NT2/D1 (cell line): ENCODE results near the gene MNAT1.

Experiments used
- DNase-seq: peaks from one replicate; pipeline ENCODE4 v3.0.0-alpha.2; 2011; ENCODE audit warnings: low read depth, low spot score
- H3K27me3 ChIP-seq: 2 replicates; pipeline ENCODE4 v1.6.0; 2011; ENCODE audit warnings: mild to moderate bottlenecking; ENCODE audit not compliant: insufficient read length, insufficient read depth
- H3K36me3 ChIP-seq: 2 replicates; pipeline ENCODE4 v1.6.1; 2011; ENCODE audit warnings: mild to moderate bottlenecking, low read length, mixed read lengths; ENCODE audit not compliant: insufficient read depth, insufficient read length
- H3K4me1 ChIP-seq: 2 replicates; pipeline ENCODE4 v1.5.1; 2011; ENCODE audit not compliant: insufficient read depth, insufficient read length
- H3K4me3 ChIP-seq: 2 replicates; pipeline ENCODE4 v1.5.1; 2011; ENCODE audit warnings: low read depth; ENCODE audit not compliant: insufficient read length
- H3K9ac ChIP-seq: 2 replicates; pipeline ENCODE4 v1.6.0; 2011; ENCODE audit warnings: low read depth; ENCODE audit not compliant: insufficient read length
- H3K9me3 ChIP-seq: 2 replicates; pipeline ENCODE4 v1.5.1; 2011; ENCODE audit warnings: mild to moderate bottlenecking, low read length; ENCODE audit not compliant: insufficient read depth
- SUZ12 ChIP-seq: IDR thresholded peaks from 2 replicates; pipeline ENCODE4 v1.6.1; 2011; ENCODE audit not compliant: insufficient read length, insufficient read depth; ENCODE audit errors: extremely low read depth
- YY1 ChIP-seq: IDR thresholded peaks from 2 replicates; pipeline ENCODE4 v1.6.1; 2011; ENCODE audit not compliant: insufficient read length, insufficient read depth
- ZNF274 ChIP-seq: IDR thresholded peaks from 2 replicates; pipeline ENCODE4 v1.6.1; 2011; ENCODE audit warnings: mild to moderate bottlenecking, low read depth, low read length

The MNAT1 gene

DNA sequence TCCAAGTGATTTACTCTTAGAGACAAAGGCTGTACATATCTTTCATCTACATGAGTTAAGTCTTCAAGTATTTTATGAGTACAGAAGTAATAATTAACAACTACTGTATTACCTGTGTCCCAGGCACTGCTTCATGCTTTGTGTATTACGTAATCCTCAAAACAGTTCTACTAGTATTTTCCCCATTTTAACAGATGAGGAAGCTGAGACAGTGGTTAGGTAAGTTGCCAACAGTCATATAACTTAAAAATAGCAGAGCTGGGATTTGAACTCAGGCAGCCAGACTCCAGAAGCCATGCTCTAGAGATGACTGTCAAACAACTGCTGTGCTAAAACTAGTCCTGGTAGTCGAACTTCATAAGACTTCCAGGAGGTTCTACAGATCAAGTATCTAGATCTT, 235.6 kb downstream of the MNAT1 start:
- Histone ChIP-seq H3K9ac (no peak overlapping the region), H3K9me3 (no peaks in the 10 kb centered on the region), H3K36me3 (peaks cover 23% of the 10 kb centered on the region), H3K27me3 (no peaks in the 10 kb centered on the region), H3K4me1 (no peaks in the 10 kb centered on the region), H3K4me3 (no peak overlapping the region)
- TF ChIP-seq SUZ12 (no peak), ZNF274 (no peak), YY1 (no peak)
- no peak for DNase-seq

DNA sequence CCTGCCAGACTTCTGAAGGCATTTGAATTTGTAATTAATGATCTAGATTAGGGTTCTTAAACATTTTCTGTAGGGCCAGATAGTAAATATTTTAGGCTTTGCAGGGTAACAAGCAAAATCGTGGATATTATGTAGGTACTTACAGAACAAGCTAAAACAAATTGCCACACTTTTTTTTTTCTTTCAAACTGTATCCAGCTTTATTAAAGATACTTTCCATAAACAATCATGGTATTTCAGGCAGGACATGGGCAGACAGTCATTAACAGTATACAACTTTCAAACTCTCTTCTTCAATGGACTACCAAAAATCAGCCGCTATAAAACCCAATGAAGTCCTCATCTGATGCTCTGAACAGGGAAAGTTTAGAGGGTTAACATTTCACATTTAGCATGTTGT, 236.7 kb downstream of the MNAT1 start:
- Histone ChIP-seq H3K4me3 (no peak overlapping the region), H3K36me3 (peaks cover 30% of the 10 kb centered on the region), H3K9ac (no peak overlapping the region), H3K4me1 (no peaks in the 10 kb centered on the region), H3K9me3 (no peaks in the 10 kb centered on the region), H3K27me3 (no peaks in the 10 kb centered on the region)
- DNase-seq: no peak
- TF ChIP-seq ZNF274 (no peak), SUZ12 (no peak), YY1 (no peak)

- Histone ChIP-seq H3K27me3 (no peaks in the 10 kb centered on the region), H3K9me3 (no peaks in the 10 kb centered on the region), H3K4me1 (no peaks in the 10 kb centered on the region), H3K4me3 (no peak overlapping the region), H3K36me3 (peaks cover 37% of the 10 kb centered on the region), H3K9ac (no peak overlapping the region)
- no peak for DNase-seq
- TF ChIP-seq SUZ12 (no peak), YY1 (no peak), ZNF274 (no peak)
Observed at GRCh38 chr14:60972295-60972694, 237.7 kb downstream of the MNAT1 start.

- Histone ChIP-seq H3K9ac (no peak overlapping the region), H3K27me3 (no peaks in the 10 kb centered on the region), H3K4me1 (no peaks in the 10 kb centered on the region), H3K4me3 (no peak overlapping the region), H3K36me3 (peaks cover 44% of the 10 kb centered on the region), H3K9me3 (no peaks in the 10 kb centered on the region)
- no peak for DNase-seq
- TF ChIP-seq ZNF274 (no peak), SUZ12 (no peak), YY1 (no peak)
Observed at GRCh38 chr14:60973070-60973469, 238.5 kb downstream of the MNAT1 start.

DNA sequence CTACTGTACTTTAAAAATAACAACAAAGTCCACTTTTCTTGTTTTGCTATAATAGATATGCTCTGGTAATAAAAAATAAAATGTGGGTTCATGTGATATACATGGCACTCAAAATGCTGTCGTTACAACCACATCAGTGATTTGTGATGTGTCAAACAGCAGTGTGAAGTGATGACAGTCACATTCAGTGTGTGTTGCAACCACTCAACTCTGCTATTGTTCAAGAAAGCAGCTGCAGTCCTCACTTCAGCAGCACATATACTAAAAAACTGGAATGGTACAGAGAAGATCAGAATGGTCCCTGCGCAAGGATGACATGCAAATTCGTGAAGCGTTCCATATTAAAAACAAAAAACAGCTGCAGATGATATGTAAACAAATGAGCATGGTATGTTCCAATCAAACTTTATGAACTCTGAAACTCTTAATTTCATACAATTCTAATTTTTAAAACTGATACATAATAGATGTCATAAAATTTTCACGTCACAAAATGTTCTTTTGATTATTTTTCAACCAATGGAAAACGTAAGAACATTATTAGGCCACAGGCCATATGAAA, 239.6 kb downstream of the MNAT1 start:
- DNase-seq: no peak
- H3K9ac ChIP-seq: no peak overlapping the region
- no peaks in the 10 kb centered on the region for H3K27me3 ChIP-seq
- H3K9me3 ChIP-seq: no peaks in the 10 kb centered on the region
- no peaks in the 10 kb centered on the region for H3K4me1 ChIP-seq
- peaks cover 47% of the 10 kb centered on the region for H3K36me3 ChIP-seq
- no peak overlapping the region for H3K4me3 ChIP-seq
- TF ChIP-seq YY1: no peak

DNA sequence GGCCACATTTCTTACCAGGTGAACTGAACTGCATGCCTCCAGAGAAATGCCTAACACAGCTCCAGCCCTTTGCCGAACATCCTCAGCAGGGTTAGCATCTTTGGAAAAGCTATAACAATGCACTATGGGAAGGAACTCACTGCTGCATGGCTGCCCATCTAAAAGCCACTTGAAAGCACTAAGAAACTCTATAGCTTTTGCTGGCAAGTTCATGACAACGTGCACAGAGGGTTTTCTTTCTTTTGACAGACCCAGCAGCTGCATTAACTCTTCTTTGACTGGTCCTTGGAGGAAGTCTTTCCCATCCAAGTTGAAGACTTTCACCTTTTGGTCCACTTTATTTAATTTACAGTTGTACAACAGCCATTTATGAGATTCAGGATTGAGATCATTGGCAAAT, 241.0 kb downstream of the MNAT1 start:
- no peak overlapping the region for H3K4me3 ChIP-seq
- TF ChIP-seq ZNF274: no peak
- no peak for TF ChIP-seq SUZ12
- no peak for TF ChIP-seq YY1
- no peak overlapping the region for H3K9ac ChIP-seq
- H3K4me1 ChIP-seq: no peaks in the 10 kb centered on the region
- no peaks in the 10 kb centered on the region for H3K9me3 ChIP-seq
- no peaks in the 10 kb centered on the region for H3K27me3 ChIP-seq
- H3K36me3 ChIP-seq: peaks cover 51% of the 10 kb centered on the region
- DNase-seq: no peak

DNA sequence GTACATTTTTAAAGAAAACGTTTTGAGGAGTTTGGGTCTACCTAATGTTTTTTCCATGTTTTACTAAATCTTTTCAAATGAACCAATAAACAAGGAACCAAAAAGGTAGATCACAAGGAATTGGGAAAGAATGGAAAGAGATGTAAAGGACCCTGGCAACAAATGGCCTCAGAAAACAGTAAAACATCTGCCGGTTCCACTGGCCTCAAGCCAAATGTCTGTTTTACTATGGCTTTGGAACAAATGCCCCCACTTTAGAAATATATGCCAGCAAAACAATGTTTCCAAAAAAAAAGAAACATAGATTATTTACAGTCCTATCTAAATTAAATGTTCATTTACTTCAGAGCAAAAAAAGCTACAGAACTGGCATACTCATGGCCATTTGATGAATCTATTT, 243.3 kb downstream of the MNAT1 start:
- Histone ChIP-seq H3K4me3 (no peak overlapping the region), H3K36me3 (peaks cover 49% of the 10 kb centered on the region), H3K4me1 (no peaks in the 10 kb centered on the region), H3K9ac (no peak overlapping the region), H3K9me3 (no peaks in the 10 kb centered on the region), H3K27me3 (no peaks in the 10 kb centered on the region)
- no peak for DNase-seq
- TF ChIP-seq YY1 (no peak), ZNF274 (no peak), SUZ12 (no peak)
